H1 (cell line): Measurements from ENCODE around the gene CDH6. TPM values are rescaled to one million over a fixed set of nuclear protein-coding genes. Genes with fewer than 3 reads are reported as not detected.

Experiments used
- CTCF ChIA-PET: fragments of 300-600 bp; sonication (Branson Sonifier 250); formaldehyde crosslinking; loops from one replicate; lab custom pipeline; 2021; ENCODE audit not compliant: partially characterized antibody; lab: Charles Lee
- POLR2A ChIA-PET: fragments of 300-600 bp; sonication (Branson Sonifier 250); formaldehyde crosslinking; loops from one replicate; lab custom pipeline; 2021; ENCODE audit warnings: inconsistent platforms; ENCODE audit not compliant: partially characterized antibody; lab: Charles Lee
- DNase-seq, 2 experiments: peaks; one replicate each; pipeline versions ENCODE4 v3.0.0 to v3.0.0-alpha.2; 2010 to 2022; ENCODE audit warnings: low spot score in 2 of 2, low read depth in 1 of 2, mixed read lengths in 1 of 2
- FAIRE-seq: peaks from 2 replicates; lab custom pipeline; 2011; peaks lifted over from hg19 to GRCh38; lab: Jason Lieb, UNC
- H2AFZ ChIP-seq: 2 replicates; pipeline ENCODE4 v1.8.1; 2012; ENCODE audit warnings: low read length, inconsistent platforms
- H2AK5ac ChIP-seq: 2 replicates; pipeline ENCODE4 v1.6.1; 2013; ENCODE audit warnings: low read depth, low read length
- H2BK120ac ChIP-seq: replicated peaks from 2 replicates; pipeline ENCODE3; 2013; ENCODE audit warnings: low read depth, low read length, inconsistent platforms
- H2BK12ac ChIP-seq: 2 replicates; pipeline ENCODE4 v1.6.1; 2013; ENCODE audit warnings: low read depth, low read length
- H2BK15ac ChIP-seq: 2 replicates; pipeline ENCODE4 v1.6.1; 2013; ENCODE audit warnings: low read length
- H2BK20ac ChIP-seq: 2 replicates; pipeline ENCODE4 v1.6.1; 2013; ENCODE audit warnings: low read length
- H2BK5ac ChIP-seq: 2 replicates; pipeline ENCODE4 v1.6.1; 2013; ENCODE audit warnings: low read depth, low read length
- H3K14ac ChIP-seq: 2 replicates; pipeline ENCODE4 v1.6.1; 2013; ENCODE audit warnings: inconsistent platforms; ENCODE audit not compliant: insufficient read length
- H3K18ac ChIP-seq: 2 replicates; pipeline ENCODE4 v1.6.1; 2013; ENCODE audit warnings: low read length; ENCODE audit errors: extremely low read depth
- H3K23ac ChIP-seq: 2 replicates; pipeline ENCODE4 v1.6.1; 2013; ENCODE audit warnings: inconsistent platforms; ENCODE audit not compliant: insufficient read length
- H3K23me2 ChIP-seq: 2 replicates; pipeline ENCODE4 v1.6.1; 2013; ENCODE audit warnings: low read depth, low read length
- H3K27ac ChIP-seq: 2 replicates; pipeline ENCODE4 v1.6.1; 2011; ENCODE audit warnings: low read depth, low read length, inconsistent platforms
- H3K27me3 ChIP-seq, 4 experiments: replicated peaks in 1 of 4; 1 replicate in 1 of 4; 2 replicates in 3 of 4; pipeline versions ENCODE4 v1.6.1 to v1.8.1; 2011 to 2013; ENCODE audit warnings: low read length in 3 of 4, mild to moderate bottlenecking in 3 of 4, inconsistent platforms in 2 of 4, mixed read lengths in 2 of 4, moderate library complexity in 1 of 4; ENCODE audit not compliant: control insufficient read depth in 3 of 4, insufficient read depth in 3 of 4; ENCODE audit errors: extremely low read depth in 1 of 4
- H3K36me3 ChIP-seq, 4 experiments: 2 replicates each; pipeline versions ENCODE4 v1.6.1 to v1.8.1; 2011 to 2013; ENCODE audit warnings: mild to moderate bottlenecking in 4 of 4, low read length in 3 of 4, moderate library complexity in 2 of 4, control low read depth in 1 of 4, inconsistent platforms in 1 of 4; ENCODE audit not compliant: insufficient read depth in 4 of 4, control insufficient read depth in 2 of 4
- H3K4ac ChIP-seq: replicated peaks from 2 replicates; pipeline ENCODE3; 2013; ENCODE audit warnings: low read length, low read depth, mixed read lengths, inconsistent platforms; ENCODE audit not compliant: insufficient read length
- H3K4me1 ChIP-seq, 4 experiments: replicated peaks in 1 of 4; 1 replicate in 1 of 4; 2 replicates in 3 of 4; pipeline versions ENCODE4 v1.6.1 to v1.8.1; 2011 to 2013; ENCODE audit warnings: low read length in 3 of 4, inconsistent platforms in 2 of 4, mixed read lengths in 1 of 4; ENCODE audit not compliant: insufficient read depth in 4 of 4, control insufficient read depth in 3 of 4
- H3K4me2 ChIP-seq, 2 experiments: 2 replicates each; pipeline versions ENCODE4 v1.6.1 to v1.8.1; 2011 to 2013; ENCODE audit warnings: low read depth in 2 of 2, low read length in 2 of 2, control low read depth in 1 of 2, inconsistent platforms in 1 of 2, mild to moderate bottlenecking in 1 of 2; ENCODE audit not compliant: insufficient read depth in 1 of 2
- H3K4me3 ChIP-seq, 4 experiments: fragments of 200-600, 300-600 bp in 1 of 4; sonication (generic), shearing (Covaris generic), sonication (Bioruptor Twin) in 1 of 4; 2 replicates each; pipeline versions ENCODE4 v1.5.1 to v1.8.1; 2011 to 2016; ENCODE audit warnings: low read length in 4 of 4, low read depth in 3 of 4, control low read depth in 2 of 4, inconsistent platforms in 2 of 4, mild to moderate bottlenecking in 2 of 4, mixed read lengths in 1 of 4, moderate library complexity in 1 of 4; ENCODE audit not compliant: insufficient read depth in 2 of 4; ENCODE audit errors: extremely low read depth in 1 of 4
- H3K56ac ChIP-seq: replicated peaks from 2 replicates; pipeline ENCODE3; 2013; ENCODE audit warnings: low read depth, mild to moderate bottlenecking, mixed read lengths, low read length, inconsistent platforms; ENCODE audit not compliant: insufficient read length
- H3K79me1 ChIP-seq: 2 replicates; pipeline ENCODE4 v1.6.1; 2013; ENCODE audit warnings: low read depth, low read length, control low read depth
- H3K79me2 ChIP-seq, 2 experiments: 2 replicates each; pipeline versions ENCODE4 v1.6.1 to v1.8.1; 2012 to 2013; ENCODE audit warnings: low read length in 2 of 2, mild to moderate bottlenecking in 2 of 2, inconsistent platforms in 1 of 2; ENCODE audit not compliant: insufficient read depth in 2 of 2, control insufficient read depth in 1 of 2
- H3K9ac ChIP-seq, 4 experiments: replicated peaks in 1 of 4; 1 replicate in 1 of 4; 2 replicates in 3 of 4; pipeline versions ENCODE4 v1.6.1 to v1.8.1; 2011 to 2013; ENCODE audit warnings: low read depth in 3 of 4, low read length in 3 of 4, control low read depth in 2 of 4, mild to moderate bottlenecking in 2 of 4, moderate library complexity in 2 of 4, inconsistent platforms in 1 of 4; ENCODE audit errors: extremely low read depth in 1 of 4
- H3K9me3 ChIP-seq, 2 experiments: 2 replicates each; pipeline versions ENCODE4 v1.6.1 to v1.8.1; 2012 to 2013; ENCODE audit warnings: mild to moderate bottlenecking in 2 of 2, moderate library complexity in 2 of 2, control low read depth in 1 of 2, inconsistent platforms in 1 of 2, low read depth in 1 of 2, low read length in 1 of 2, mixed read lengths in 1 of 2; ENCODE audit not compliant: insufficient read depth in 2 of 2
- H4K20me1 ChIP-seq, 2 experiments: replicated peaks in 1 of 2; 2 replicates each; pipeline versions ENCODE3 to v1.8.1; 2011 to 2013; ENCODE audit warnings: inconsistent platforms in 2 of 2, low read length in 2 of 2, mild to moderate bottlenecking in 1 of 2; ENCODE audit not compliant: insufficient read depth in 2 of 2, control insufficient read depth in 1 of 2
- H4K5ac ChIP-seq: 2 replicates; pipeline ENCODE4 v1.6.1; 2013; ENCODE audit warnings: low read length, low read depth, mixed read lengths, inconsistent platforms; ENCODE audit not compliant: insufficient read length
- H4K8ac ChIP-seq: 2 replicates; pipeline ENCODE4 v1.8.0; 2013; ENCODE audit warnings: mild to moderate bottlenecking, moderate library complexity, low read length, inconsistent platforms; ENCODE audit not compliant: insufficient read depth; ENCODE audit errors: extremely low read depth
- H4K91ac ChIP-seq: replicated peaks from 2 replicates; pipeline ENCODE3; 2013; ENCODE audit warnings: low read length, mixed read lengths, inconsistent platforms; ENCODE audit not compliant: insufficient read length
- ATF3 ChIP-seq: IDR thresholded peaks from 2 replicates; pipeline ENCODE4 v1.6.1; 2011; ENCODE audit warnings: low read depth, mild to moderate bottlenecking, low read length; ENCODE audit not compliant: insufficient read depth
- BCL11A ChIP-seq, 2 experiments: IDR thresholded peaks; one replicate each; pipeline ENCODE4 v1.6.1; 2011; ENCODE audit warnings: low read depth in 2 of 2, low read length in 2 of 2, mild to moderate bottlenecking in 2 of 2
- CHD2 ChIP-seq: IDR thresholded peaks from 2 replicates; pipeline ENCODE4 v1.6.1; 2012; ENCODE audit warnings: low read length, improper control_type of control experiment
- JUND ChIP-seq: IDR thresholded peaks from 2 replicates; pipeline ENCODE4 v1.6.1; 2011; ENCODE audit warnings: mild to moderate bottlenecking, improper control_type of control experiment, low read length
- MAX ChIP-seq: IDR thresholded peaks from 2 replicates; pipeline ENCODE4 v1.6.1; 2012; ENCODE audit warnings: inconsistent platforms
- NANOG ChIP-seq: IDR thresholded peaks from 2 replicates; pipeline ENCODE4 v1.6.1; 2011; ENCODE audit warnings: low read length, low read depth, mild to moderate bottlenecking, inconsistent platforms; ENCODE audit not compliant: insufficient read depth, poor library complexity, severe bottlenecking
- RBBP5 ChIP-seq: IDR thresholded peaks from 2 replicates; pipeline ENCODE4 v1.7.1; 2012; ENCODE audit warnings: low read depth, mild to moderate bottlenecking, inconsistent platforms, low read length, moderate library complexity, borderline replicate concordance
- RFX5 ChIP-seq: IDR thresholded peaks from 2 replicates; pipeline ENCODE4 v1.6.1; 2011; ENCODE audit warnings: low read depth, low read length, improper control_type of control experiment, borderline replicate concordance
- RXRA ChIP-seq: IDR thresholded peaks from 2 replicates; pipeline ENCODE4 v1.6.1; 2011; ENCODE audit warnings: low read depth, mild to moderate bottlenecking, low read length, moderate library complexity; ENCODE audit not compliant: insufficient read depth
- SAP30 ChIP-seq: fragments of 300-600 bp; sonication (generic); IDR thresholded peaks from 2 replicates; pipeline ENCODE4 v1.7.1; 2012; ENCODE audit warnings: low read length, moderate library complexity, mild to moderate bottlenecking, inconsistent platforms; ENCODE audit not compliant: insufficient read depth, insufficient replicate concordance
- TCF12 ChIP-seq: IDR thresholded peaks from 2 replicates; pipeline ENCODE4 v1.6.1; 2011; ENCODE audit warnings: low read depth, mild to moderate bottlenecking, low read length
- TEAD4 ChIP-seq: IDR thresholded peaks from 2 replicates; pipeline ENCODE4 v1.6.1; 2012; ENCODE audit warnings: low read depth, low read length, inconsistent platforms, mixed read lengths
- ZNF274 ChIP-seq: IDR thresholded peaks from 2 replicates; pipeline ENCODE4 v1.7.0; 2012; ENCODE audit warnings: low read length, borderline replicate concordance; ENCODE audit errors: extremely low read depth
- WGBS, 2 experiments: shearing (Covaris generic) in 1 of 2; methylation state at CpG; one replicate each; pipeline versions ENCODE4 v1.1.6 to v1.1.7; 2013 to 2015; ENCODE audit warnings: low lambda C conversion rate in 2 of 2, mixed read lengths in 2 of 2, inconsistent platforms in 1 of 2, low coverage in 1 of 2, missing lambda C conversion rate in 1 of 2; ENCODE audit not compliant: insufficient replicate concordance in 2 of 2, insufficient coverage in 1 of 2, insufficient read length in 1 of 2; ENCODE audit errors: extremely low coverage in 1 of 2, missing lambda C conversion rate in 1 of 2; 5-methylcytosine and 5-hydroxymethylcytosine counted together
- polyA plus RNA-seq, 7 experiments: library from polyadenylated mRNA; depleted of rRNA in 3 of 7; stranded (reverse) in 5 of 7; unstranded in 2 of 7; fragments of >200 nt in 5 of 7; fragments of 200-250 nt in 2 of 7; gene quantifications; 1 replicate in 5 of 7; 2 replicates in 1 of 7; 4 replicates in 1 of 7; pipeline versions ENCODE4 v1.2.1 to v1.2.3, GENCODE V29; 2011 to 2013; ENCODE audit warnings: missing spikeins in 2 of 7, mixed read lengths in 2 of 7
- total RNA-seq: library from RNA; stranded (reverse); fragmentation: NEBNext Ultra II Directional; extraction: Animal tissue kit (Norgen Biotek cat#: 25700); gene quantifications from 2 replicates; pipeline ENCODE4 v1.2.1, GENCODE V29; 2021

The CDH6 gene
- total and polyA plus RNA-seq, 2 of the 8 experiments (the other 6 are each of a cell fraction or from before 2014, with no cell fraction given), result 1.4 to 1.9 TPM

GRCh38 chr5:31269259-31269658, 75.8 kb downstream of the CDH6 start:
- DNase-seq, result no peak
- Histone ChIP-seq H2BK12ac (no peak overlapping the region), H2AFZ (no peak overlapping the region), H3K79me2 (no peaks in the 10 kb centered on the region), H2AK5ac (no peak overlapping the region), H3K23me2 (no peaks in the 10 kb centered on the region), H3K27ac (no peak overlapping the region), H2BK120ac (no peak overlapping the region), H3K27me3 (no peaks in the 10 kb centered on the region), H3K4me3 (no peak overlapping the region), H3K4ac (no peak overlapping the region), H3K36me3 (no peaks in the 10 kb centered on the region), H3K79me1 (no peaks in the 10 kb centered on the region), H4K20me1 (no peaks in the 10 kb centered on the region), H4K8ac (no peak overlapping the region), H3K23ac (no peak overlapping the region), H2BK5ac (no peak overlapping the region), H2BK20ac (no peak overlapping the region), H3K14ac (no peak overlapping the region), H3K18ac (no peak overlapping the region), H3K9me3 (no peaks in the 10 kb centered on the region), H4K5ac (no peak overlapping the region), H3K56ac (no peak overlapping the region), H3K4me1 (peaks cover 0 to 13% (median 6%) of the 10 kb centered on the region in 4 experiments; a peak in 3 of 7 replicates), H2BK15ac (no peak overlapping the region), H4K91ac (no peak overlapping the region), H3K4me2 (no peak overlapping the region), H3K9ac (no peak overlapping the region)
- 64% methylated on average over 4 of the region's 4 CpGs; no CpG with 5 or more reads in 1 of the 2 experiments for WGBS, 2 experiments
- ChIA-PET CTCF (interaction anchor here (0.7 to 6.3 kb wide), 14 partner anchors 10 to 1229 kb away, joined by 3 to 67 read pairs (median 12); no protein-coding TSS in a partner anchor), POLR2A (no interaction called here)
- no peak for FAIRE-seq
- TF ChIP-seq RBBP5 (no peak), BCL11A (IDR thresholded peaks at IDR 0.05; ENCODE audit: low read depth in 2 of 2, low read length in 2 of 2) (no peak), ZNF274 (no peak), TCF12 (no peak), NANOG (no peak), SAP30 (no peak), CHD2 (no peak), ATF3 (no peak), TEAD4 (no peak), RXRA (no peak), JUND (no peak), RFX5 (no peak), MAX (no peak)
